Smooth muscle cell of the pulmonary artery (primary cell): Measurements from ENCODE around the gene TGIF2LY. TPM values are rescaled to one million over a fixed set of nuclear protein-coding genes. Genes with fewer than 3 reads are reported as not detected.

Source experiments
- total RNA-seq: library from RNA; depleted of rRNA; stranded (reverse); fragments of >200 nt; gene quantifications from 2 replicates; pipeline ENCODE4 v1.2.3, GENCODE V29; 2014

TGIF2LY gene
- total RNA-seq: not detected in 2 replicates

GRCh38 chrY:3578767-3579166, at the start of gene TGIF2LY:
TSS of gene TGIF2LY (plus strand) at chrY:3579067. CDS start at chrY:3579245, 178 bp downstream.

